A549 (cell line): Measurements from ENCODE around the gene THRA.

Experiments used
- CEBPB ChIP-seq, 2 experiments: fragments of >200 bp in 1 of 2; sonication (Bioruptor Twin) in 1 of 2; formaldehyde crosslinking in 1 of 2; IDR thresholded peaks; 2 replicates each; pipeline ENCODE4 v1.6.1; 2012 to 2016
- ZNF302 ChIP-seq: fragments of 250-450 bp; sonication (Bioruptor Pico); IDR thresholded peaks from 2 replicates; pipeline ENCODE4 v1.9.0; 2021; ENCODE audit warnings: inconsistent platforms, mild to moderate bottlenecking, moderate library complexity

- TF ChIP-seq ZNF302 (CRISPR knock-in tag): no peak
- no peak for TF ChIP-seq CEBPB (IDR thresholded peaks at IDR 0.05)
Measured at GRCh38 chr17:40095351-40095943, 32.7 kb downstream of the THRA start.
